T-cell (primary cell): ENCODE results near the gene SPAG17. TPM values are rescaled to one million over a fixed set of nuclear protein-coding genes. Genes with fewer than 3 reads are reported as not detected.

Experiments used
- ATAC-seq, 4 experiments: fragments of 200-7000 bp in 3 of 4; fragments of 150-1000 bp in 1 of 4; cut with Tn5 transposase; replicated peaks in 1 of 4; 1 replicate in 3 of 4; 2 replicates in 1 of 4; pipeline ENCODE4 v1.10.0; 2021; ENCODE audit warnings: moderate library complexity in 3 of 4, mild to moderate bottlenecking in 2 of 4, moderate number of reproducible peaks in 1 of 4
- CTCF ChIA-PET, 2 donors: fragments of 300-600 bp; sonication (Branson Sonifier 250); formaldehyde crosslinking; loops; one replicate each; lab custom pipeline; 2022; ENCODE audit warnings: antibody characterized with exemption in 2 of 2; lab: Charles Lee
- POLR2A ChIA-PET, 2 donors: fragments of 300-600 bp; sonication (Branson Sonifier 250); formaldehyde crosslinking; loops; one replicate each; lab custom pipeline; 2022; ENCODE audit warnings: antibody characterized with exemption in 2 of 2; lab: Charles Lee
- DNase-seq, 35 experiments: peaks; one replicate each; pipeline versions ENCODE4 v3.0.0 to v3.0.0-alpha.2; 2013 to 2023
- H3K27ac ChIP-seq: one replicate; pipeline ENCODE4 v1.5.1; 2013; ENCODE audit warnings: low read length
- H3K27me3 ChIP-seq, 2 experiments: replicated peaks in 1 of 2; 1 replicate in 1 of 2; 2 replicates in 1 of 2; pipeline versions ENCODE4 v1.6.1 to v1.7.0; 2013; ENCODE audit warnings: low read length in 1 of 2, mixed read lengths in 1 of 2; ENCODE audit not compliant: control insufficient read depth in 2 of 2, insufficient read depth in 2 of 2; ENCODE audit errors: extremely low read depth in 1 of 2
- H3K36me3 ChIP-seq, 2 donors: 1 replicate in 1 of 2; 2 replicates in 1 of 2; pipeline versions ENCODE4 v1.6.1 to v1.7.0; 2013; ENCODE audit warnings: low read length in 1 of 2; ENCODE audit not compliant: control insufficient read depth in 2 of 2, insufficient read depth in 1 of 2; ENCODE audit errors: extremely low read depth in 1 of 2
- H3K4me1 ChIP-seq, 2 experiments: 1 replicate in 1 of 2; 2 replicates in 1 of 2; pipeline versions ENCODE4 v1.6.1 to v1.7.0; 2013; ENCODE audit warnings: low read length in 2 of 2, mixed read lengths in 1 of 2; ENCODE audit not compliant: insufficient read depth in 2 of 2, control insufficient read depth in 1 of 2; ENCODE audit errors: extremely low read depth in 1 of 2
- H3K4me3 ChIP-seq, 2 donors: 1 replicate in 1 of 2; 2 replicates in 1 of 2; pipeline versions ENCODE4 v1.5.1 to v1.7.0; 2013; ENCODE audit warnings: mild to moderate bottlenecking in 2 of 2, low read length in 1 of 2, moderate library complexity in 1 of 2; ENCODE audit not compliant: control insufficient read depth in 1 of 2; ENCODE audit errors: extremely low read depth in 1 of 2
- H3K9me3 ChIP-seq: 2 replicates; pipeline ENCODE4 v1.7.0; 2013
- H3K27ac Mint-ChIP-seq, 2 donors: one replicate each; pipeline ENCODE4 v1.8.0; 2020 to 2021; ENCODE audit warnings: mild to moderate bottlenecking in 2 of 2, mixed read lengths in 2 of 2
- H3K27me3 Mint-ChIP-seq, 2 donors: one replicate each; pipeline ENCODE4 v1.8.0; 2021 to 2022; ENCODE audit warnings: mixed read lengths in 2 of 2
- H3K36me3 Mint-ChIP-seq: one replicate; pipeline ENCODE4 v1.8.0; 2021; ENCODE audit warnings: mixed read lengths
- H3K4me1 Mint-ChIP-seq, 3 donors: one replicate each; pipeline ENCODE4 v1.8.0; 2020 to 2022; ENCODE audit warnings: mixed read lengths in 3 of 3, mild to moderate bottlenecking in 1 of 3
- H3K4me3 Mint-ChIP-seq, 3 donors: one replicate each; pipeline ENCODE4 v1.8.0; 2020 to 2022; ENCODE audit warnings: mild to moderate bottlenecking in 3 of 3, mixed read lengths in 3 of 3, moderate library complexity in 3 of 3
- H3K9me3 Mint-ChIP-seq, 3 donors: one replicate each; pipeline ENCODE4 v1.8.0; 2020 to 2022; ENCODE audit warnings: mixed read lengths in 3 of 3
- WGBS: methylation state at CpG from one replicate; pipeline ENCODE4 v1.1.5; 2013; ENCODE audit warnings: missing lambda C conversion rate; ENCODE audit not compliant: insufficient coverage; 5-methylcytosine and 5-hydroxymethylcytosine counted together
- total RNA-seq, 35 experiments: library from RNA in 6 of 35; stranded (reverse) in 6 of 35; fragments of 120-200 nt in 1 of 35; gene quantifications; one replicate each; pipeline versions ENCODE4 v1.2.1 to v1.2.4 and lab custom pipeline; 2013 to 2026

SPAG17 gene
- total RNA-seq, 5 donors from 2014 or later (not counting 1 experiment from before 2014, with no cell fraction given) = not detected

- ATAC-seq = no peak
- POLR2A ChIA-PET = no interaction called here
- H3K27ac ChIP-seq = no peak overlapping the region
Observed at GRCh38 chr1:118028267-118028666, 156.8 kb downstream of the SPAG17 start.

GRCh38 chr1:118023199-118023598 is 161.8 kb downstream of the SPAG17 start:
- WGBS = 85% methylated on average over 3 of the region's 3 CpGs
- DNase-seq (no peak), ATAC-seq (no peak)
- no peaks in the 10 kb centered on the region for H3K36me3 Mint-ChIP-seq
- Histone ChIP-seq H3K27me3 (peaks cover 0 to 3% of the 10 kb centered on the region in 2 experiments), H3K36me3 (no peaks in the 10 kb centered on the region), H3K27ac (no peak overlapping the region), H3K4me3 (no peak overlapping the region), H3K4me1 (no peaks in the 10 kb centered on the region), H3K9me3 (no peaks in the 10 kb centered on the region)
- H3K4me1 Mint-ChIP-seq = no peaks in the 10 kb centered on the region
- no peak overlapping the region for H3K27ac Mint-ChIP-seq
- H3K9me3 Mint-ChIP-seq = no peaks in the 10 kb centered on the region
- H3K4me3 Mint-ChIP-seq = no peak overlapping the region
- POLR2A ChIA-PET = no interaction called here
- peaks cover 4 to 5% of the 10 kb centered on the region in 2 donors for H3K27me3 Mint-ChIP-seq
- CTCF ChIA-PET = no interaction called here

More at GRCh38 chr1:118028267-118028666, 156.8 kb downstream of the SPAG17 start:
- Histone ChIP-seq H3K9me3 (no peaks in the 10 kb centered on the region), H3K4me3 (no peak overlapping the region), H3K4me1 (no peaks in the 10 kb centered on the region), H3K36me3 (no peaks in the 10 kb centered on the region), H3K27me3 (no peaks in the 10 kb centered on the region)
- CTCF ChIA-PET = no interaction called here
- no CpG with 5 or more reads among the region's 1 CpG for WGBS
- Mint-ChIP-seq H3K27ac (no peak overlapping the region), H3K27me3 (peaks cover 9 to 14% of the 10 kb centered on the region in 2 donors), H3K9me3 (no peaks in the 10 kb centered on the region), H3K4me1 (no peaks in the 10 kb centered on the region), H3K36me3 (no peaks in the 10 kb centered on the region), H3K4me3 (no peak overlapping the region)
- DNase-seq = no peak

GRCh38 chr1:118021668-118022067 is 163.4 kb downstream of the SPAG17 start:
- H3K27me3 ChIP-seq = peaks cover 0 to 3% of the 10 kb centered on the region in 2 experiments
- H3K4me3 ChIP-seq = no peak overlapping the region
- ChIA-PET CTCF (no interaction called here), POLR2A (no interaction called here)
- no peaks in the 10 kb centered on the region for H3K36me3 Mint-ChIP-seq
- DNase-seq (no peak), ATAC-seq (no peak)
- no peaks in the 10 kb centered on the region for H3K9me3 ChIP-seq
- H3K27ac ChIP-seq = no peak overlapping the region
- H3K4me3 Mint-ChIP-seq = no peak overlapping the region
- H3K4me1 Mint-ChIP-seq = no peaks in the 10 kb centered on the region
- no CpG with 5 or more reads among the region's 1 CpG for WGBS
- H3K27me3 Mint-ChIP-seq = peaks cover 3 to 13% of the 10 kb centered on the region in 2 donors
- H3K9me3 Mint-ChIP-seq = no peaks in the 10 kb centered on the region
- H3K27ac Mint-ChIP-seq = no peak overlapping the region
- H3K4me1 ChIP-seq = no peaks in the 10 kb centered on the region
- H3K36me3 ChIP-seq = no peaks in the 10 kb centered on the region

- Histone ChIP-seq H3K4me1 (no peaks in the 10 kb centered on the region), H3K27me3 (peaks cover 0 to 3% of the 10 kb centered on the region in 2 experiments), H3K9me3 (no peaks in the 10 kb centered on the region), H3K36me3 (no peaks in the 10 kb centered on the region), H3K27ac (no peak overlapping the region), H3K4me3 (no peak overlapping the region)
- ChIA-PET POLR2A (no interaction called here), CTCF (no interaction called here)
- no peak overlapping the region for H3K4me3 Mint-ChIP-seq
- H3K9me3 Mint-ChIP-seq = no peaks in the 10 kb centered on the region
- DNase-seq = no peak
- H3K36me3 Mint-ChIP-seq = no peaks in the 10 kb centered on the region
- H3K27me3 Mint-ChIP-seq = peaks cover 7 to 31% of the 10 kb centered on the region in 2 donors
- WGBS = no CpG with 5 or more reads among the region's 1 CpG
- H3K4me1 Mint-ChIP-seq = no peaks in the 10 kb centered on the region
- ATAC-seq = no peak
- no peak overlapping the region for H3K27ac Mint-ChIP-seq
Observed at GRCh38 chr1:118018060-118018459, 167.0 kb downstream of the SPAG17 start.

- no peak overlapping the region for H3K27ac Mint-ChIP-seq
- H3K4me1 ChIP-seq = no peaks in the 10 kb centered on the region
- no peak overlapping the region for H3K27ac ChIP-seq
- POLR2A ChIA-PET = no interaction called here
- CTCF ChIA-PET = no interaction called here
- no peak overlapping the region for H3K4me3 ChIP-seq
- no peaks in the 10 kb centered on the region for H3K36me3 ChIP-seq
- no peaks in the 10 kb centered on the region for H3K9me3 Mint-ChIP-seq
- H3K36me3 Mint-ChIP-seq = no peaks in the 10 kb centered on the region
- no peaks in the 10 kb centered on the region for H3K9me3 ChIP-seq
- no peak overlapping the region for H3K4me3 Mint-ChIP-seq
- H3K4me1 Mint-ChIP-seq = no peaks in the 10 kb centered on the region
- H3K27me3 ChIP-seq = no peaks in the 10 kb centered on the region
- no peak for DNase-seq
- ATAC-seq = no peak
- peaks cover 7 to 45% of the 10 kb centered on the region in 2 donors for H3K27me3 Mint-ChIP-seq
Observed at GRCh38 chr1:118013938-118014337, 171.1 kb downstream of the SPAG17 start.

GRCh38 chr1:118013336-118013735 is 171.7 kb downstream of the SPAG17 start:
- Histone ChIP-seq H3K27ac (no peak overlapping the region), H3K4me1 (no peaks in the 10 kb centered on the region), H3K4me3 (no peak overlapping the region), H3K27me3 (no peaks in the 10 kb centered on the region), H3K9me3 (no peaks in the 10 kb centered on the region), H3K36me3 (no peaks in the 10 kb centered on the region)
- no peaks in the 10 kb centered on the region for H3K36me3 Mint-ChIP-seq
- no peak for DNase-seq
- ChIA-PET CTCF (no interaction called here), POLR2A (no interaction called here)
- ATAC-seq = no peak
- WGBS = 100% methylated on average over 3 of the region's 6 CpGs
- H3K27ac Mint-ChIP-seq = no peak overlapping the region
- H3K4me3 Mint-ChIP-seq = no peak overlapping the region
- H3K9me3 Mint-ChIP-seq = no peaks in the 10 kb centered on the region
- H3K4me1 Mint-ChIP-seq = no peaks in the 10 kb centered on the region
- peaks cover 7 to 45% of the 10 kb centered on the region in 2 donors for H3K27me3 Mint-ChIP-seq

GRCh38 chr1:118012515-118013124 is 172.4 kb downstream of the SPAG17 start:
- ChIA-PET POLR2A (no interaction called here), CTCF (no interaction called here)
- H3K27me3 Mint-ChIP-seq = peaks cover 7 to 43% of the 10 kb centered on the region in 2 donors

More at GRCh38 chr1:118012515-118013124, 172.4 kb downstream of the SPAG17 start:
- H3K4me3 ChIP-seq = no peak overlapping the region
- H3K4me1 ChIP-seq = no peaks in the 10 kb centered on the region
- Mint-ChIP-seq H3K27ac (no peak overlapping the region), H3K9me3 (no peaks in the 10 kb centered on the region), H3K36me3 (no peaks in the 10 kb centered on the region), H3K4me1 (no peaks in the 10 kb centered on the region), H3K4me3 (no peak overlapping the region)
- H3K27me3 ChIP-seq = peaks cover 0 to 3% of the 10 kb centered on the region in 2 experiments
- H3K36me3 ChIP-seq = no peaks in the 10 kb centered on the region
- no peak overlapping the region for H3K27ac ChIP-seq
- H3K9me3 ChIP-seq = no peaks in the 10 kb centered on the region
- DNase-seq = no peak
- 88% methylated on average over 4 of the region's 6 CpGs for WGBS
- ATAC-seq = no peak
